Endothelial cell of hepatic sinusoid (primary cell): Measurements from ENCODE around the gene CNTF.
"Not testable (repeated sequence)": the region's sequence is repeated elsewhere in the genome, so short reads cannot be mapped to it uniquely, and the experiment has no call there.

Experiments used
- in situ Hi-C: cut with HindIII; loops from 2 replicates; pipeline ENCODE4 v1.10.0; 2017; ENCODE audit warnings: low sequenced_read_pairs

The CNTF gene, protein sequence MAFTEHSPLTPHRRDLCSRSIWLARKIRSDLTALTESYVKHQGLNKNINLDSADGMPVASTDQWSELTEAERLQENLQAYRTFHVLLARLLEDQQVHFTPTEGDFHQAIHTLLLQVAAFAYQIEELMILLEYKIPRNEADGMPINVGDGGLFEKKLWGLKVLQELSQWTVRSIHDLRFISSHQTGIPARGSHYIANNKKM

DNA sequence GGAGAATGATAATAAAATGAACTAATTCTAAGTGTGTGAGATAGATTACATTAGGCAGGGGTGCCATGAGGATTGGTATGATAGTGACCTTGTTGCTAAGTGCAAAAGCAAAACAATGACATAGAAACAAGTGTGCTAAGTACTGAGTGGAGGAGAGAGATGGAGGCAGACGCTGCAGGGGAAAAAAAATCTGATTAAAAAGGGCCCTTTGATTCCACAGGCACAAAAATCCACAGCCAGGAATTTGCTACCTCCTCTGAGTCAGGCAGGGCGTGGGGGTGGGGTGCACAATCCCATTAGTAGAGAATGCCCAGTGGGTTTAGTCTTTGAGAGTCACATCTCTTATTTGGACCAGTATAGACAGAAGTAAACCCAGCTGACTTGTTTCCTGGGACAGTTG lies at the start of gene CNTF:
Gene CNTF, plus strand, starts transcription at position 322 of the 400 bp plus-strand sequence. CDS start 88 bp downstream, outside the sequence.
- in situ Hi-C loops: no loop called here

DNA sequence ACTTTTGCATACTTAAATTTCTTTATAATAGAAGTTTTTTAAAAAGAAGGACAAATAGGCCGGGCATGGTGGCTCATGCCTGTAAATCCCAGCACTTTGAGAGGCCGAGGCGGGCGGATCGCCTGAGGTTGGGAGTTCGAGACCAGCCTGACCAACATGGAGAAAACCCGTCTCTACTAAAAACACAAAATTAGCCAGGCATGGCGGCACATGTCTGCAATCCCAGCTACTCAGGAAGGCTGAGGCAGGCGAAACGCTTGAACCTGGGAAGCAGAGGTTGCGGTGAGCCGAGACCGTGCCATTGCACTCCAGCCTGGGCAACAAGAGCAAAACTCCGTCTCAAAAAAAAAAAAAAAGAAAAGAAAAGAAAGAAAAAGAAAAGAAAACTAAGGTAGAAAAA lies 49.6 kb upstream of the CNTF start:
- in situ Hi-C loops: not testable (repeated sequence)

DNA sequence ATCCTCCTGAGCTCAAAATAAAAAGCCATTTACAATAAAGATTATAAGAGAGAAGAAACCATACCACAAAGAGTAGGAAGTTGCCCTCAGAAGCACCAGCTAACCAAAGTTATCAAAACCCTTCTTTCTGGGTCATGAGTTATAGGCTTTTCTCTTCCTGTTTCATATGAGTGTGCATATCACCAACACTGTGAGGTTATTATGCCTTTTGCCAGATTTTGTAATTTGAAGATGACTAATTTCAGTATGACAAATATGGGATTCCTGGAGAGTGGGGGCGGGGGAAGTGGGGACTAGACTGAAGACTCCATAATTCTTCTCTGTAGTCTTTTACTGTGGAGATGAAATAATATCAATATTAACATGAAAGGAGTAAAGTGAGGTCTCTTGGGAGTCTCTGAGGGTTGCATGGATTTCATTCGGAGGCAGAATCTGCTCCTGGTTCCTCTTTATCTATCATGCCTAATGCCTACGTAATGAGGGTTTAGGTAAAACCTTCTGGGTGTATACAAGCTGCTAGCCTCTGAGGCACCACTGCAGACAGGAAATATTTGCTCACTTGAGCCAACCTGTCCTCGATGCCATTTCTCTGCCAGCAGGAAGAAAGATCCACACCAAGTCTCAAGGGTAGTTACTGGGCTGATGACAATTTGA lies 48.9 kb upstream of the CNTF start:
- in situ Hi-C loops: no loop called here

DNA sequence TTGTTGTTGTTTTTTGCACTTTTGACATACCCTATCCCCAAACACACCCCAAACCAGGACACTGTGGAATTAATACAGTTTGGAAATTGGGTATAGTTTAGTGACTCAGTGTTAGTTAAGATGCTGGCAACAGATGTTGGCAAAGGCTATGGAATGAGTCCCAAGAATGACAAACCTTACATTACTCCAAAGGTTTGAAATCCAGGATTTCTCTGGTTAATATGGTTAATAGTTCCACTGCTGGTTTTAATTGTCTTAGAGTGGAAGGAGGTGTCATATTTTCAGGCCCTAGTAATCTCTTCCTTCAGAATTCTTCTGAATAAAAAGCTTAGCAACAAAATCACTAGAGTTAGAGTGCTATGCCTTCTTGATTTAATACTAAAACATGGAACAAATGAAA lies 47.6 kb upstream of the CNTF start:
- in situ Hi-C loops: no loop called here

DNA sequence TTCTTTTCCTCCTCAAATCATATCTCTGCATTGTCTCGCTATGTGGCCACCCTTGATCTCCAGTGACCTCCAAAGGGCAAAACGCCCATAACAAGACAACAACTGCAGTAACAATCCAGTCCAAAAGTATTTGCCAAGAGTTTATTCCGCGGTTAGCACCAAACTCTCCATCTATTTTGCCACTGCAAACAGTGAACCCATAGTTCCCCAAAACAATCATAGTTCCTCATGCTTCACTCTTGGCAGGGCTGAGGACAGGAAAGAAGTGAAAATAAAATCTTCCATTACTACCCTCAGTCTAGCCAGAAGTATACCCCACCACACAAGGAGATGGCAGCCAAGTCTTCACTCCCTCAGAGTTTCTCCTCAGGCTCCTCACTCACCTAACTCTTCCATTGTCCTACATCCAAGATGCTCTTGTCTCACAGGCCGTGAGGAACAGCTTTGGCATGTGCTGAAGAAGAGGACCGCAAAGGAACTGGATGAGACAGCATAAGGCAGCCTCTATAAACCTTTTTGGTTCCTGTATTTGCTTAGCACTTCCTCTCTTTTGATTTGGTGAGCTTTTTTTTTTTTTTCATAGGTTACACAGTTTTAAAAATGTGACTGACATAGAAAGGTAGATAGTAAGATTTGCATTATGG lies 47.0 kb upstream of the CNTF start, which contains the start of gene LPXN:
Gene LPXN, minus strand, starts transcription at position 480 of the 644 bp plus-strand sequence. Its CDS starts 84 bp downstream, at position 396.
- in situ Hi-C loops: no loop called here

DNA sequence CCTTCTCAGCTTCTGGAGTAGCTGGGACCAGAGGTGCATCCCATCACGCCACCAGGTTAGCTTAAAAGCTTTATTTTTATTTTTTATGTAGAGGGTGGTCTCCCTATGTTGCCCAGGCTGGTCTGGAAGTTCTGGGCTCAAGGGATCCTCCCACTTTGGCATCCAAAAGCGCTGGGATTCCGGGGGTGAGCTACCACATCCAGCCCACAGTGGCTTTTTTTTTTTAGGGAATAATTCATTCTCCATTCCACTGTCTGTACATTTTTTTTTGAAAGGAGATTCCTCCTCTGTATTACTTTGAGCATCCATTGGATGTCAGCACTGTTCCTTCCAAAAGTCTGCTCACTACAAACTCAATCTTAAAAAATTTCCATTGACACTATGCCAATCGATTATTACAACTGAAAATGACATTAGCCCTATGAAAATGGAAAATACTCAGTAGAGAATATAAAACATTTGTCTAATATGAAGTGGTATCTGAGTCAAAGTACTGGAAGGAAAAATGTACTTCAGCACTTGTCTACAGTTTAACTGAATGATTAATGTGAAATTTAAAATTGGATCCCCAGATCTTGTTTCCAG lies 45.5 kb upstream of the CNTF start:
- in situ Hi-C loops: no loop called here

DNA sequence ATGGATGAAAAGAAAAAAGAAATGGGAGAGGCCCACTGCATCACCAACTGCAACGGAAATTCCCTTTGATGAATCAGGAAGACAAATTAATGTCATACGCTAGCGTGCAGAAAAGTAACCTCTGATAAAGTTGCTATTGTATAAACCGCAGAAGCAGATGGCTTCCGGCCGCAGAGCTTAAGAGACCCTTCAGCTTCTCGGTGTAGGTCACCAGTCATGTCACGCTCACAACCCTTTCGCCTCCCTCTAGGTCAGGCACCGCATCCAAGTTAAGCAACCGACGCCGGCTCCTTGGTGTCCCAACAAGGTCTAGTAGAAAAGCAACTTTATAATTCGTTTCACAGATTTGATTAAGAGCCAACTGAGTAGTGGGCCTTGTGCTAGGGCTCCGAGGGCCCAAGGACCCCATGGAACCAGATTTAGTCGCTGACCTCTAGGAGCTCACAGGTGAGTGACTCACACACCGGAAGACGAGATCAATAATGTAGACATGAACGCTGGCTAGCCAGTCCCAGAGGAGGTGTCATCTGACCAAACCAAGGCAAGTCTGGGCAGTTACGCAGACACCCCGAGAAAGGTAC lies 44.8 kb upstream of the CNTF start:
- in situ Hi-C loops: no loop called here

DNA sequence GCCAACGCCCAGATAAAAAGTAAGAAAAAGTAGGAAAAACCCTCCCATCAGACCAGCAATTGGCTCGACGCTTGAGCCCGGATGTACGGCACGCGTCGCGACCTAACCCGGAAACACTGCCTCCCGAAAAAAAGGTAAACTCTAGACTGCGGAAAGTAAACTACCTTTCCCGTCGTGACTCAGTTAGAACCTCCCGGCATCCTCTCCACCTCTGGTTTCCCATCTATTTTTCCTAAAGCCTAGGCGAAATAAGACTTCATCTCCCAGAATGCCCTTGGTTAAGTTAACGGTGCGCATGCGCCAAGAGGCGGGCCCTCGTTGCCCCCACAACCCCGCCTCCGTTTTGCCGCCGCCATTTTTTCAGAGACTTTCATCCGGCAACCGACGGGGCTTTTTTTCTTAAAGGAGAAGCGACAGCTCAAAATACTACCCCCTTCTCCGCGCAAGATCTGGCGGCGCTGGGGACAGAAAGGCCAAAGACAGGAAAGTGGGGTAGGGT lies 44.3 kb upstream of the CNTF start:
- in situ Hi-C loops: no loop called here

DNA sequence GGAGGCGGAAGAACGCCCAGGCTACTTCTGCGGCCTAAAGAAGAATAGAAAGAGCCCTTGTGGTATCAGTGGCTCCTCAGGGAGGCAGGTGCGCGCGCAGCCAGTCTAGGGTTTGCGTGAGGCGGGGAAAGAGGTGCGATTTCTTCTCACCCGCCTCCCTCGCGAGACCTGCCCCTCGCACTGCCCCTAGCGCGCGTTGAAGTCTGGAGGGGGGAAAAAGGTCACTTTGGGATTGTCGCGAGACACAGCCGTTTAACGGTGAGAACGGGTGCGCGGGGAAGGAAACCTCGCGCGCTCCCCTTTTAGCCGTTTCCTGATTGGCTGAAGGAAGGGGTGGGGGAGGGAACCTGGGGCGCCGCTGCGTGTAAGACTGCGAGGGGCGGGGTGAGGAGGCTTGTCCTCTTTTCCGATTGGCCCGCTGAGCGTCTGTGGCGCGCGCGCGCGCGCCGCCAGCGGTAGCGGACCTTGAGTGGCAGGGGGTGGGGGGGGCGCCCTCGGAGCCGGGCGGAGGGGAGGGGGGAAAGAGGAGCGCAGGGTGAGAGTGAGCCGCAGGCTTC lies 43.8 kb upstream of the CNTF start, which contains the start of gene ZFP91:
Gene ZFP91, plus strand, starts transcription at position 429 of the 557 bp plus-strand sequence. CDS start 219 bp downstream, outside the sequence.
- in situ Hi-C loops: no loop called here

DNA sequence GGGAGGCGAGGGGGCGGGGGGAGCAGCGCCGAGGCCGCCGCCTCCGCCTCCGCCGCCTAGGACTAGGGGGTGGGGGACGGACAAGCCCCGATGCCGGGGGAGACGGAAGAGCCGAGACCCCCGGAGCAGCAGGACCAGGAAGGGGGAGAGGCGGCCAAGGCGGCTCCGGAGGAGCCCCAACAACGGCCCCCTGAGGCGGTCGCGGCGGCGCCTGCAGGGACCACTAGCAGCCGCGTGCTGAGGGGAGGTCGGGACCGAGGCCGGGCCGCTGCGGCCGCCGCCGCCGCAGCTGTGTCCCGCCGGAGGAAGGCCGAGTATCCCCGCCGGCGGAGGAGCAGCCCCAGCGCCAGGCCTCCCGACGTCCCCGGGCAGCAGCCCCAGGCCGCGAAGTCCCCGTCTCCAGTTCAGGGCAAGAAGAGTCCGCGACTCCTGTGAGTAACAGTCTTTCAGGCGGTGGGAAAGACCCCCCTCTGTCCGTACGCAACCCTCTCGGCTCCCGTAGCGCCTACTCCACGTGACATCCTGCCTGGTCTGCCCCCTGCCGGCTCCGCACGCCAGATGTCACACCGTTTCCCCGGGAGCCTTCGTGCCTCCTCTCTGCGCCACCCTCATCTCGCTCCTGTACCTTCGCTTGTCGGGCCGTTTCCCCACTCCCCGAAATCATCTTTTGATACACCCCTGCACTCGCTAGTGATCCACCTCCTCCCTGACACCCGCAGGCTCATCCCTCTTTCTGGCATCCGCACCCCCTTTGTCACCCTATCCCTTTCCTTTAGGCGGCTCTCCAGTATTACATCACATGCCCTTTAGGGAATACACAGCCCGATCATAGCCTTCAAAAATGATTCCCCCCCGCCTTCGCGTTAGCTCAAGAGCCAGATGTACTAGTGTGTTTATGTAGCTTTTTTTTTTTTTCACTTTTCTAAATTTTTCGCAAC lies 43.0 kb upstream of the CNTF start:
- in situ Hi-C loops: no loop called here

DNA sequence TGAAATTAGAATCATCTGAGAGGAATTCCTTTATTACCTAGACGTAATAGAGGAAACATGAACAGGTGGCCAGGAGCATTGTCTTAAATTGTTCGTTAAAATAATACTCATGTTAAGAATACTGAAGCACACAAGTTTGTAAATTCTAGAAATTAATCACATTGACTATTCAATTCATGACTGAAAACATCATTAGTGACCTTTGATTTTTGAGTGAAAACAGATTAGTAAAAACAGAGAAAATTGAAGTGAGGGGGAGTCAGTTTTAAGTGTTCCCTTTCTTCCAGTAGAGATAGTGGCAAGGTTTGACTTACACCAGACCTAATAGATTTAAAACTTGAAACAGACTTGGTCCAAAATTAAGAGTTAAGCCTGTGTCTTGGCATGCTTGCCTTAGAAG lies 42.2 kb upstream of the CNTF start:
- in situ Hi-C loops: no loop called here

DNA sequence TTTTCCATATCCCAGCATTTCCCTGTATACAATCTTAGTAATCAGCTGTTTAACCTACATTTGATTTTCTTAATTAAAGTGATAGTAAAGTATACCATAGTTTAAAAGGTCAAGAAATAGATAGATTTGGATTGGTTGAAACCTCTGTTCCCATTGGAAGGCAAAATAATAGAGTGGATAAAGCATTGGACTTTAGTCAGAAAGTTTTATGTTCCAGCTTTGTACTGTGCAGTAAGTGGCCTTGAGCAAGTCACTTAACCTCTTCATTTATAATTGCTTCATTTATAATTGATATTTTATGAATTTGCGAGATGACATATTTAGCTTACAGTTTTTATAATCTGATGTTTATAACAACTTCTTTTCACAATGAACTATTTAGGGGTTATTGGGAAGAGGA lies 40.0 kb upstream of the CNTF start:
- in situ Hi-C loops: no loop called here

DNA sequence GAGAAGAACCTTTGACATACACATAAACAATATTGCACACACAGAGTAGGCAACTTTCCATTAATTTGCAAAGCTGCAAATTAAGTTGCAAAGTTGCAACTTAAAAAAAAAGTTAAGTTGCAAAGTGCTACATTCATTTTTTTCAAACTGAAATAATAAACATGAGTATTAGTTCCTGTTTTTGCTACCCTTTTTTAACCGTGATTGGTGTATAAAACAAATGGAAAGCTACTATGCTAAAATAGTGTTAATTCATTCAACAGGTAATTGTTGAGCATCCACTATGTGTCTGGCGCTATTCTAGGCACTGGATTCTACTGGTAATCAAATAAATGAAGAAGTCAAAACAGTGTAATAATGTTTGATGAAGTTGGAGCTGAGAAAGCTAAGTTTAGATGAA lies 35.5 kb upstream of the CNTF start:
- in situ Hi-C loops: no loop called here

DNA sequence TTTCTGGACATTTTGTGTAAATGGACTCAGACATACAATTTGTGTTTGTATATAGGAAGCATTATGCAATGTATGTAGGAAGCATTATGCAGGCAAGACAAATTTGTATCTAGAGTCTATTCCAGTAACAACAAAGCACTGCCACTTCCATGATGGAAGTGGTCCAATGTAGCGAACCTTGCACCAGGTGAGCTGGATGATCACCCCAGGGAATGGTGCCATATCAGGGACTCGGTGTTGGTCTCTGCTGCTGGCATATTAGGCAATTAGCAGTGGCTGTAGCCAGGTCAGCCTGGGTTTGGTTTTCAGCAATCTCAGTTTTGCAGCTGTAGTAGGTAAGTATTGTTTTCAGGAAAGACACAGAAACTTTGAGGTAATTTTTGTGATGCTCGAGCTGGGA lies 30.8 kb upstream of the CNTF start:
- in situ Hi-C loops: no loop called here

DNA sequence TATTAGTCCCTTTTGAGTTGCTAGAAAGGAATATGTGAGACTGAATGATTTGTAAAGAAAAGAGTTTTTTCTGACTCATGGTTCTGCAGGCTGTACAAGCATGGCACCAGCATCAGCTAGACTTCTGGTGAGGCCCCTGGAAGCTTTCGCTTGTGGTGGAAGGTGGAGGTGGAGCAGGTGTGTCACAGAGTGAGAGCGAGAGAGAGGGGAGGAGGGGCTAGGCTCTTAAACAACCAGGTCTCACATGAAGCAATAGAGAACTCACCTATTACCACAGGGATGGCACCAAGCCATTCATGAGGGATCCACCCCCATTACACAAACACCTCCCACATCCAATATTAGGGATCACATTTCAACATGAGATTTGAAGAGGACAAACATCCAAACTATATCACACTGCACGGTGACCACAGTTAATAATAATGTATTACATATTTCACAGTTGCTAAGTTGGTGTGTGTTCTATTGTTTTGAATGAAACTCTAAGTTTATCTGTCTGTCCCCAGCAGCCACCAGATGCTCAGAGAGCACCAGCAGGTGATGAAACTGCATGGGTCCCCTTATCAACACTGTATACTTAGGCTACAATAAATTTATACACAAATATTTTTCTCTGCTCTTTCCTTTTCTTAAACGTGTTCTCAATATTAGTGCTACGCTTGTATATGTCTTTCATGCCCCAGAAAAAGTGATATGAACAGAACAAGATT lies 29.5 kb upstream of the CNTF start:
- in situ Hi-C loops: no loop called here

DNA sequence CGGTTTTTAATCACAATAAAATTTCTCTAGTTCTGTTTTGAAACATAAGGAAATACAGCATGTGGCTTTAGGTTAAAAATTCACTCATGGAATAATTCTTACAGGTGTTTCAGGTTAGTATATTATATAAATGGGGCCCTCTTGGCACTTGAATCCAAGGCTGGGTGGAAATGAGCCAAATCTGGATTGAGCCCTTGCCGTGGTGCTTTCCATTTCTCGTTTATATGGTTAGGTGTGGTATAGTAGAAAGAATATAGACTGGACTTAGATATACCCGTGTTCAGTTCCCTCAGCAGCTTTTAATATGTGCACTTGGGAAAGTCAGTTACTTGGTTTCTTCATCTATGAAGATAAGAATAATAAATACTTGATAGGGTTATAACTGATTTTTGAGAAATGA lies 27.6 kb upstream of the CNTF start:
- in situ Hi-C loops: no loop called here

DNA sequence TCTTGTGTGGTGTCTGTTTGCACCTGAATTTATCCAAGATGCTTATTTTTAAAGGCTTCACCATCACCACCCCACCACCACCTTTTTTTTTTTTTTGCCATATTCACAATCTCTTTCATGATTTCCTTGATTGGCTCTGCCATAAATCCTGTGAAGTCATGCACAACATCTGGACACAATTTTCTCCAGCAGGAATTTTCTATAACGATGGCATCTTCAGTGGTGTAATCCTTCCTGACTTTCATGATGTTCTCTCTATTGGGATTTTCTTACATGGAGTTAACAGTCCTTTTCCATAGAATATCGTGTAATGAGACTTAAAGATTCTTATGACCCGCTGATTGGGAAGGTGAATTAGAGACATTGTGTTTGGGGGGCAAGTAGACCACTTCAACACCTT lies 25.8 kb upstream of the CNTF start:
- in situ Hi-C loops: no loop called here

DNA sequence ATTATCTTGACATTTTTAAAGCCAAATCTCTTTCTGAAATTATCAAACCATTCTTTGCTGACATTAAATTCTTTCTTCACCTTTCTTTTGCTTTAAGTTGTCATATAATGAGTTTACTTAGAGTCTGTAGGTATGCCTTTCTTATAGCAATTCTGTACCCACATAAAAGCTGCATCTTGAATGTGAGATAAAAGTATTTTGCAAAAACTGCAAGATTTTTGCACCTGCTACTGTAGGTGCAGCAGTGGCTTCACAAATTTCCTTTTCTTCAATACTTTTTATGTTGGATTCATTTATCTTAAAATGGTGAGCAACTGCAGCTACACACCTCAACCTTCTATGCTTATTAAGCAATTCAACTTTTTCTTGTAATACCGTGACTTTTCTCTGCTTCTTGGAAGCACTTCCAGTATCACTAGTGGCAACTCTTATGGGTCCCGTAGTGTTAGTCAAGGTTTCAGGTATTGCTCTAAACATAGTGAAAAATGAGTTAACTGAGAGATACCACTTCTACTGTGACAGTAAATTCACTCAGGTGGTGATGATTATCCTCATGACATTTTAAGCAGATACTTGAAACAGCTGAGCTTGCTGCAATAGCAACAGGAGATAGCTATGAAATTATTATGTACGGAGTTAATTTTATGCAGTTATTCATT lies 24.9 kb upstream of the CNTF start:
- in situ Hi-C loops: no loop called here

DNA sequence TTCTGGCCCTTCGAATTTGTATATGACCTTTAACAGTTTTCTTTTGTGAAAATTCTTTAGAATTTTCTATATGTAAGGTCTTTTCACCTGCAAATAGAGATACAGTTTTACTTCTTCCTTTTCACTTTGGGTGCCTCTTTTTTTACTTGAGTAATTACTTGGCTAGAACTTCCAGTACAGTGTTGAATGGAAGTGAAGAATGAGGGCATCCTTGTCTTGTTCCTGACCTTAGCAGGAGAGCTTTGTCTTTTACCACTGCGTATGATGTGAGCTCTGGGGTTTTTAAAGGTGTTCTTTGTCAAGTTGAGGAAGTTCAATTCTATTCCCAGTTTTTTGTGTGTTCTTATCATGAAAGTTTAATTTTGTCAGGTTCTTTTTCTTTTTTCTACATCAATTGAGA lies 22.0 kb upstream of the CNTF start:
- in situ Hi-C loops: no loop called here
